Lower lobe of right lung (tissue), 2 donors: Measurements from ENCODE around the gene ALOX12. TPM values are rescaled to one million over a fixed set of nuclear protein-coding genes. Genes with fewer than 3 reads are reported as not detected.

Experiments used
- ATAC-seq, 2 donors: fragments of 200-7000 bp; cut with Tn5 transposase; one replicate each; pipeline ENCODE4 v1.9.1; 2020 to 2022; ENCODE audit warnings: mild to moderate bottlenecking in 2 of 2, moderate library complexity in 2 of 2
- DNase-seq: peaks from one replicate; pipeline ENCODE4 v3.0.0-alpha.2; 2020
- H3K27ac ChIP-seq: fragments of 200-600 bp; one replicate; pipeline ENCODE4 v1.8.0; 2022
- H3K27me3 ChIP-seq: fragments of 200-600 bp; one replicate; pipeline ENCODE4 v1.8.0; 2022; ENCODE audit warnings: low read depth
- H3K36me3 ChIP-seq: fragments of 200-600 bp; one replicate; pipeline ENCODE4 v1.8.0; 2022; ENCODE audit warnings: mild to moderate bottlenecking
- H3K4me1 ChIP-seq: fragments of 200-600 bp; one replicate; pipeline ENCODE4 v1.8.0; 2022
- H3K4me3 ChIP-seq: fragments of 200-600 bp; one replicate; pipeline ENCODE4 v1.8.0; 2022; ENCODE audit warnings: mild to moderate bottlenecking
- H3K9me3 ChIP-seq: fragments of 200-600 bp; one replicate; pipeline ENCODE4 v1.8.0; 2022
- intact Hi-C: fragments of 100-400 bp; cut with DNase I; formaldehyde crosslinking; loops from one replicate; pipeline ENCODE4 v1.11.0; 2022
- total RNA-seq: library from RNA; stranded (reverse); fragmentation: NEBNext Ultra II Directional; extraction: Animal tissue kit (Norgen Biotek cat#: 25700); gene quantifications from one replicate; pipeline ENCODE4 v1.2.1, GENCODE V29; 2021
- TF ChIP-seq, protein P1 (sequence below): fragments of 200-600 bp; IDR thresholded peaks from one replicate; pipeline ENCODE4 v1.8.0; 2022; ENCODE audit warnings: antibody characterized with exemption, mild to moderate bottlenecking
- donor health status: DM: no; HTN: yes; CAD: no; lungs with severe emphysema.

The ALOX12 gene
- total RNA-seq, 1 donor from 2014 or later: 0.86 TPM

DNA sequence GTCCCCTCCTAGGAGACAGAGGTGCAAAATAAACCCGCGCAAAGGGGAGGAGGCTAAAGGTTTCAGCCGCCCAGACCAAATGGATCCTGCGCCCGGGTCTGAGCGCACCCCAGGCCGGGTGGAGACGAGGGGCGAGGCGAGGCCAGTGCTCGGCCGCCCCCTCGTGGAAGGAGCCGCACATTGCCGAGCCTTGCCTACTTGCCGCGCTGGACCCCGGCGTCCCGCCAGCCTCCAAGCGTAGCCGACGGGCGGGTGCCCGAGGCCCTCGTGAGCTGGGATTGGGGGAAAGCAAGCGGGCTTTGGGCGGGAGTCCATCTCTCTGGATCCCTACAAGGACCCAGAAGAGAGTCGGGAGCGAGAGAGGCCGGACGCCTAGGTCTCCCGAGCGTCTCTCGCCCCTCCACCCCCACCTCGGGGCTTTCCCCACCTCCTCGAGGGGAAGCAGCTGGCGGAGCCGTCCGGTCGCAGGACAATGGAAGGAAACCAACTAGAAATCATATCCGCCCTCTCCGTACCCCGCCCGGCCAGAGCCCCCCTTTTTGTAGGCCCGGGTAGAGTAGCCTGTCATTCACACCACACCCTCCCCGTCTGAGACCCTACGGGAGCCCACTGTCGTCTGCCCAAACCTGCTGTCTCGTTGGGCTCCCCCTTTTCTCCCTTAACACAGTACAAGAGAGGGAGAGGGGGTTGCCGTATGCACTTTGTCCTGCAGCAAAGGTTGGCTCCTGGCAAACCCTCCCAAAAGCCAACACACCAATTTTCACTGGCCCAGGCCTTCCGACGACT is 26.3 kb downstream of the ALOX12 start:
- Histone ChIP-seq H3K9me3 (no peaks in the 10 kb centered on the region), H3K36me3 (peaks cover 4% of the 10 kb centered on the region), H3K4me3 (peak overlapping the region; percentile 59), H3K27me3 (no peaks in the 10 kb centered on the region), H3K4me1 (peaks cover 66% of the 10 kb centered on the region), H3K27ac (peak overlapping the region; percentile 93)
- ATAC-seq (peak; percentile 80 to 86), DNase-seq (peak; percentile 85)
- TF ChIP-seq, protein P1, sequence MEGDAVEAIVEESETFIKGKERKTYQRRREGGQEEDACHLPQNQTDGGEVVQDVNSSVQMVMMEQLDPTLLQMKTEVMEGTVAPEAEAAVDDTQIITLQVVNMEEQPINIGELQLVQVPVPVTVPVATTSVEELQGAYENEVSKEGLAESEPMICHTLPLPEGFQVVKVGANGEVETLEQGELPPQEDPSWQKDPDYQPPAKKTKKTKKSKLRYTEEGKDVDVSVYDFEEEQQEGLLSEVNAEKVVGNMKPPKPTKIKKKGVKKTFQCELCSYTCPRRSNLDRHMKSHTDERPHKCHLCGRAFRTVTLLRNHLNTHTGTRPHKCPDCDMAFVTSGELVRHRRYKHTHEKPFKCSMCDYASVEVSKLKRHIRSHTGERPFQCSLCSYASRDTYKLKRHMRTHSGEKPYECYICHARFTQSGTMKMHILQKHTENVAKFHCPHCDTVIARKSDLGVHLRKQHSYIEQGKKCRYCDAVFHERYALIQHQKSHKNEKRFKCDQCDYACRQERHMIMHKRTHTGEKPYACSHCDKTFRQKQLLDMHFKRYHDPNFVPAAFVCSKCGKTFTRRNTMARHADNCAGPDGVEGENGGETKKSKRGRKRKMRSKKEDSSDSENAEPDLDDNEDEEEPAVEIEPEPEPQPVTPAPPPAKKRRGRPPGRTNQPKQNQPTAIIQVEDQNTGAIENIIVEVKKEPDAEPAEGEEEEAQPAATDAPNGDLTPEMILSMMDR: peak; percentile 97
- intact Hi-C loops: no loop called here

DNA sequence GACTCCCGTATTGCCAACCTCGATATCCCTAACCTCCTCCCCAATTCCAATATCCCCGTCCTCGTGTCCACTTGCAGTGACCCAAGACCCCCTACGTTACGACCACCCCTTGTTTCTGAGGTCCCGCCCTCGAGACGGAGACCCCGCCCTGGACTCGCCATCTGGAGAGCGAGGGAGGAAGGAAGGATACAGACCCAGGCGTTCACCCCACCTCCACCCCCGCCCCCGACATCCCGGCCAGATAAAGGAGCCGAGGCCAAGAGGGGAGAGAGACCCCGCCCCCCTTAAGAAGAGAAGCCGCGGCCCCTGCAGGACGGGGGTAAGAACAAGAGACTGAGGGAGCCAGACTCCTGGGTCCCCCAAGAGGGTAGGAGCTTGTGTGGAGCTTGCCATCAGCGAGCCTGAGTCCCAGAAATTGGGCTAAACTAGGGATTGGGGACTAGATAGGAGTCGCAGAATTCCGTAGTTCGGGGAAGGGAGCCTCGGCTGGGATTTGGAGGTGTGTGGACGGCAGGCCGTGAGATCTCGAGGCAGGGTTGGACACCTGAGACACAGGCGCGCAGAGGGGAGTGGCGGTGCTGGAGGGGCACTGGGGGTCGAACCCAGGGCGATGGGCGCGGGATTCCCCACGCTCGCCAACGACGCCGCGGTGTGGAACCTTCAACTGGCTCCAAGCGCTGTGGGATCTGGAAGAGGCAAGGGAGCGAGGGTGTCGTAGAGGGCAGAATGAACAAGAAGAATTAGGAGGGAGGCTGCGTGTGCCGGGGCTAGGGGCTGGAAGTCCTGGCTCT is 27.1 kb downstream of the ALOX12 start, which contains the start of gene BCL6B:
Gene BCL6B (plus strand): TSS at position 270 of the 791 bp plus-strand sequence. CDS start 622 bp downstream, outside the sequence.
- peak; percentile 1 to 5 for ATAC-seq
- TF ChIP-seq, protein P1: no peak
- Histone ChIP-seq H3K4me3 (peak within 1 kb of the TSS; percentile 59), H3K27ac (peak within 1 kb of the TSS; percentile 93), H3K4me1 (peaks cover 66% of the 10 kb centered on the region), H3K36me3 (no peaks in the 10 kb centered on the region), H3K27me3 (no peaks in the 10 kb centered on the region), H3K9me3 (no peaks in the 10 kb centered on the region)
- intact Hi-C loops: no loop called here
- DNase-seq: peak; percentile 53

DNA sequence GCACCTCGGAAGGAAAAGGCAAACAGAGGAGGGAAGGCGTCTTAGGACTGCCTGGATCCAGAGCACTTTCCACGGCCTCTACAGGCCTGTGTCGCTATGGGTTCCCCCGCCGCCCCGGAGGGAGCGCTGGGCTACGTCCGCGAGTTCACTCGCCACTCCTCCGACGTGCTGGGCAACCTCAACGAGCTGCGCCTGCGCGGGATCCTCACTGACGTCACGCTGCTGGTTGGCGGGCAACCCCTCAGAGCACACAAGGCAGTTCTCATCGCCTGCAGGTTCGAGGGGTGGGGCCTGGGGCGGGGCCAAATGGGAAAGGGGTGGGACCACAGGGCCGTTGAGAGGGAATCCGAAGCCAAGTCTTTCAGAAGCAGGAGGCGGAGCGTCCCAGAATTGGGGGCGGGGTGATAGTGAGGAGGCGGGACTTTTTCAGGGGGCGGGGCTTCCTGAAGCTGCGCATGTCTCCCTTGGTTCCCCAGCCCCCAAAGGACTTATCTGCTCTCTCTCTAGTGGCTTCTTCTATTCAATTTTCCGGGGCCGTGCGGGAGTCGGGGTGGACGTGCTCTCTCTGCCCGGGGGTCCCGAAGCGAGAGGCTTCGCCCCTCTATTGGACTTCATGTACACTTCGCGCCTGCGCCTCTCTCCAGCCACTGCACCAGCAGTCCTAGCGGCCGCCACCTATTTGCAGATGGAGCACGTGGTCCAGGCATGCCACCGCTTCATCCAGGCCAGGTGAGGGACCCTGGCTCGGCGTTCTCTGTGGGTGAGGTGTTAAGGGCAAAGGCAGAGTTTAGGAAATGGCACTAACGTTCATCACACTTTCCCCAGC is 27.9 kb downstream of the ALOX12 start:
- H3K27me3 ChIP-seq: no peaks in the 10 kb centered on the region
- DNase-seq: peak; percentile 96
- peak; percentile 84 to 86 for ATAC-seq
- peak overlapping the region; percentile 59 for H3K4me3 ChIP-seq
- H3K4me1 ChIP-seq: peaks cover 62% of the 10 kb centered on the region
- H3K27ac ChIP-seq: peak overlapping the region; percentile 93
- intact Hi-C loops: no loop called here
- no peaks in the 10 kb centered on the region for H3K9me3 ChIP-seq
- TF ChIP-seq, protein P1: no peak
- no peaks in the 10 kb centered on the region for H3K36me3 ChIP-seq

DNA sequence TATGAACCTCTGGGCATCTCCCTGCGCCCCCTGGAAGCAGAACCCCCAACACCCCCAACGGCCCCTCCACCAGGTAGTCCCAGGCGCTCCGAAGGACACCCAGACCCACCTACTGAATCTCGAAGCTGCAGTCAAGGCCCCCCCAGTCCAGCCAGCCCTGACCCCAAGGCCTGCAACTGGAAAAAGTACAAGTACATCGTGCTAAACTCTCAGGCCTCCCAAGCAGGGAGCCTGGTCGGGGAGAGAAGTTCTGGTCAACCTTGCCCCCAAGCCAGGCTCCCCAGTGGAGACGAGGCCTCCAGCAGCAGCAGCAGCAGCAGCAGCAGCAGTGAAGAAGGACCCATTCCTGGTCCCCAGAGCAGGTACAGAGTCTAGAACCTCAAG is 28.5 kb downstream of the ALOX12 start:
- peak overlapping the region; percentile 59 for H3K4me3 ChIP-seq
- peaks cover 66% of the 10 kb centered on the region for H3K4me1 ChIP-seq
- intact Hi-C loops: no loop called here

More for the DNA sequence above, 28.5 kb downstream of the ALOX12 start:
- H3K9me3 ChIP-seq: no peaks in the 10 kb centered on the region
- no peaks in the 10 kb centered on the region for H3K27me3 ChIP-seq
- TF ChIP-seq, protein P1: no peak
- H3K27ac ChIP-seq: no peak overlapping the region
- DNase-seq (no peak), ATAC-seq (no peak)
- no peaks in the 10 kb centered on the region for H3K36me3 ChIP-seq
